Adrenal gland (tissue), 12 donors: ENCODE results near the gene FOSL1. TPM values are rescaled to one million over a fixed set of nuclear protein-coding genes. Genes with fewer than 3 reads are reported as not detected.

Source experiments
- DNase-seq, 7 donors: peaks; one replicate each; pipeline ENCODE4 v3.0.0-alpha.2; 2019 to 2020
- H3K27ac ChIP-seq, 5 donors: fragments of 200-600 bp; sonication (generic) in 4 of 5; 1 replicate in 3 of 5; 2 replicates in 2 of 5; pipeline versions ENCODE4 v1.5.1 to v1.8.0; 2016 to 2020; ENCODE audit warnings: mild to moderate bottlenecking in 1 of 5
- H3K27me3 ChIP-seq: fragments of 200-600 bp; 2 replicates; pipeline ENCODE4 v1.8.0; 2021
- H3K36me3 ChIP-seq, 2 donors: fragments of 200-600 bp; replicated peaks in 1 of 2; 1 replicate in 1 of 2; 2 replicates in 1 of 2; pipeline versions ENCODE4 v1.5.1 to v1.8.0; 2018 to 2022
- H3K4me1 ChIP-seq, 2 donors: fragments of 200-600 bp; replicated peaks in 1 of 2; 1 replicate in 1 of 2; 2 replicates in 1 of 2; pipeline versions ENCODE4 v1.5.1 to v1.8.0; 2018 to 2021
- H3K4me3 ChIP-seq, 4 donors: fragments of 200-600 bp; sonication (generic) in 3 of 4; one replicate each; pipeline ENCODE4 v1.5.1; 2016 to 2018
- H3K9me3 ChIP-seq, 3 donors: fragments of 200-600 bp; sonication (generic) in 1 of 3; replicated peaks in 1 of 3; 1 replicate in 2 of 3; 2 replicates in 1 of 3; pipeline versions ENCODE4 v1.5.1 to v1.8.0; 2016 to 2021
- CTCF ChIP-seq, 6 experiments: fragments of 450-650 bp in 4 of 6; fragments of 200-600 bp in 2 of 6; sonication (generic) in 1 of 6; IDR thresholded peaks; 1 replicate in 5 of 6; 2 replicates in 1 of 6; pipeline versions ENCODE4 v1.5.1 to v1.8.0; 2016 to 2021; ENCODE audit warnings: antibody characterized with exemption in 6 of 6, mild to moderate bottlenecking in 2 of 6, moderate library complexity in 1 of 6
- POLR2A ChIP-seq, 2 donors: fragments of 450-650 bp; IDR thresholded peaks; one replicate each; pipeline ENCODE4 v1.6.1; 2017; ENCODE audit warnings: antibody characterized with exemption in 2 of 2, mild to moderate bottlenecking in 2 of 2, moderate library complexity in 1 of 2
- WGBS, 4 donors: extraction: QIAGEN DNeasy Blood & Tissue Kit in 2 of 4; methylation state at CpG; one replicate each; pipeline versions ENCODE4 v1.1.5 to v1.1.7; 2013 to 2017; 5-methylcytosine and 5-hydroxymethylcytosine counted together
- intact Hi-C, 2 donors: fragments of 100-400 bp; cut with DNase I; formaldehyde crosslinking; loops; one replicate each; pipeline versions ENCODE4 v1.14.1 to v1.15.0; 2022 to 2023
- polyA plus RNA-seq, 3 donors: library from polyadenylated mRNA; stranded (reverse); fragments of 200-250 nt in 2 of 3; fragments of 350-450 nt in 1 of 3; fragmentation: Illumina TruSeq in 1 of 3; extraction: RNeasy Lipid Tissue Mini Kit (QIAGEN cat#74804) in 1 of 3; gene quantifications; one replicate each; pipeline ENCODE4 v1.2.3, GENCODE V29; 2013 to 2014
- total RNA-seq, 9 donors: library from RNA; depleted of rRNA in 4 of 9; stranded (reverse); fragments of >200 nt in 4 of 9; fragments of 120-200 nt in 1 of 9; fragmentation: NEBNext Ultra II Directional in 1 of 9; extraction: Animal tissue kit (Norgen Biotek cat#: 25700) in 1 of 9; gene quantifications; one replicate each; pipeline versions ENCODE4 v1.1.0 to v1.2.4, GENCODE V29; 2013 to 2023
- donor health status: healthy with polysubstance abuse.
- donor health status: Bipolar disorder and iron deficiency.
- donor health status: DM: yes; HTN: yes; CAD: no.
- donor health status: DM: no; HTN: no; CAD: no.
- donor health status: DM: no; HTN: no; CAD: no.
- donor health status: DM: yes; HTN: yes; CAD: no.

The FOSL1 gene
- total and polyA plus RNA-seq, 12 donors, result 2.7 to 34.4 (median 5.4) TPM

- H3K27me3 ChIP-seq, result no peaks in the 10 kb centered on the region
- no peaks in the 10 kb centered on the region for H3K9me3 ChIP-seq
- peak in 1 of 7 donors; percentile 27 for DNase-seq
- WGBS, 4 donors, result 77 to 89% (median 86%) methylated on average over 11 to 24 of the region's 24 CpGs
- intact Hi-C loops, result no loop called here
- TF ChIP-seq CTCF (IDR thresholded peaks at IDR 0.05), result no peak
- no peak for TF ChIP-seq POLR2A (IDR thresholded peaks at IDR 0.05)
- H3K27ac ChIP-seq, result peak overlapping the region in 1 of 5 donors; percentile 93
- H3K36me3 ChIP-seq, result peaks cover 0 to 42% of the 10 kb centered on the region in 2 donors
- H3K4me3 ChIP-seq, result no peak overlapping the region
- peaks cover 2 to 17% of the 10 kb centered on the region in 2 donors for H3K4me1 ChIP-seq
These were observed 30.4 kb downstream of the FOSL1 start for GRCh38 chr11:65869643-65870306.

- H3K4me1 ChIP-seq, result peaks cover 2 to 17% of the 10 kb centered on the region in 2 donors
- intact Hi-C loops, result no loop called here
- WGBS, 4 donors, result 81 to 100% (median 91%) methylated on average over 2 to 3 of the region's 3 CpGs
These were observed 31.3 kb downstream of the FOSL1 start for GRCh38 chr11:65868907-65869306.

GRCh38 chr11:65868076-65868667, 32.0 kb downstream of the FOSL1 start:
- peaks cover 0 to 58% of the 10 kb centered on the region in 2 donors for H3K36me3 ChIP-seq
- intact Hi-C loops, result no loop called here
- WGBS, 4 donors, result 75 to 88% (median 83%) methylated on average over 6 to 19 of the region's 19 CpGs
- H3K27ac ChIP-seq, result no peak overlapping the region
- no peak overlapping the region for H3K4me3 ChIP-seq
- H3K4me1 ChIP-seq, result peaks cover 2 to 17% of the 10 kb centered on the region in 2 donors
- H3K27me3 ChIP-seq, result no peaks in the 10 kb centered on the region
- DNase-seq, result peak in 2 of 7 donors; percentile 18 to 63
- no peaks in the 10 kb centered on the region for H3K9me3 ChIP-seq
- no peak for TF ChIP-seq CTCF (IDR thresholded peaks at IDR 0.05)
- TF ChIP-seq POLR2A (IDR thresholded peaks at IDR 0.05), result no peak

More at GRCh38 chr11:65868907-65869306, 31.3 kb downstream of the FOSL1 start:
- peaks cover 0 to 51% of the 10 kb centered on the region in 2 donors for H3K36me3 ChIP-seq
- no peaks in the 10 kb centered on the region for H3K27me3 ChIP-seq
- no peak overlapping the region for H3K4me3 ChIP-seq
- no peaks in the 10 kb centered on the region for H3K9me3 ChIP-seq
- DNase-seq, result no peak
- no peak for TF ChIP-seq POLR2A (IDR thresholded peaks at IDR 0.05)
- no peak for TF ChIP-seq CTCF (IDR thresholded peaks at IDR 0.05)
- H3K27ac ChIP-seq, result no peak overlapping the region

- no peak overlapping the region for H3K27ac ChIP-seq
- TF ChIP-seq POLR2A (IDR thresholded peaks at IDR 0.05) (no peak), CTCF (IDR thresholded peaks at IDR 0.05) (no peak)
- H3K9me3 ChIP-seq, result no peaks in the 10 kb centered on the region
- H3K4me1 ChIP-seq, result peaks cover 0 to 17% of the 10 kb centered on the region in 2 donors
- no peak overlapping the region for H3K4me3 ChIP-seq
- 59 to 66% (median 62%) methylated on average over 23 to 29 of the region's 29 CpGs for WGBS, 4 donors
- intact Hi-C loops, result no loop called here
- peak in 2 of 7 donors; percentile 6 to 10 for DNase-seq
- H3K36me3 ChIP-seq, result peaks cover 0 to 65% of the 10 kb centered on the region in 2 donors
- H3K27me3 ChIP-seq, result no peaks in the 10 kb centered on the region
These were observed 32.7 kb downstream of the FOSL1 start for GRCh38 chr11:65867284-65868071.
